PFSK-1 (cell line): ENCODE results near the gene KLHL26.
A peak's percentile ranks its signal among the peaks of the same experiment; 100 is the strongest.

Source experiments
- FOXP2 ChIP-seq: optimal IDR thresholded peaks from 2 replicates; pipeline ENCODE3; 2011; ENCODE audit warnings: borderline replicate concordance, control low read depth, inconsistent platforms; ENCODE audit not compliant: insufficient read depth; ENCODE audit errors: extremely low read length, extremely low read depth
- POLR2AphosphoS5 ChIP-seq: IDR thresholded peaks from 2 replicates; pipeline ENCODE4 v1.6.1; 2012; ENCODE audit warnings: low read depth, mild to moderate bottlenecking, control low read depth, low read length, moderate library complexity
- REST ChIP-seq, 2 experiments: IDR thresholded peaks; 2 replicates each; pipeline versions ENCODE4 v1.6.1 to v1.8.0; 2011 to 2012; ENCODE audit warnings: low read depth in 2 of 2, low read length in 2 of 2, control low read depth in 1 of 2, inconsistent platforms in 1 of 2, mild to moderate bottlenecking in 1 of 2, moderate library complexity in 1 of 2; ENCODE audit not compliant: insufficient read depth in 1 of 2
- SIN3A ChIP-seq: IDR thresholded peaks from 2 replicates; pipeline ENCODE4 v1.6.1; 2012; ENCODE audit warnings: mild to moderate bottlenecking, low read length, moderate library complexity, borderline replicate concordance; ENCODE audit not compliant: insufficient read depth
- TAF1 ChIP-seq: IDR thresholded peaks from 2 replicates; pipeline ENCODE4 v1.6.1; 2012; ENCODE audit warnings: low read length, control low read depth, borderline replicate concordance; ENCODE audit not compliant: insufficient read depth

KLHL26 gene

GRCh38 chr19:18589380-18590272 lies 47.2 kb upstream of the KLHL26 start:
- no peak; the same call in 1 of the 2 replicates for TF ChIP-seq POLR2AphosphoS5
- no peak for TF ChIP-seq SIN3A
- no peak for TF ChIP-seq TAF1
- TF ChIP-seq FOXP2: no peak

- no peak for TF ChIP-seq TAF1
- no peak for TF ChIP-seq SIN3A
- TF ChIP-seq REST (IDR thresholded peaks at IDR 0.05; ENCODE audit: insufficient read depth in 1 of 2, low read depth in 2 of 2, low read length in 2 of 2): no peak
- TF ChIP-seq FOXP2: peak; percentile 64
- TF ChIP-seq POLR2AphosphoS5: no peak
Measured at GRCh38 chr19:18590273-18591272, 46.3 kb upstream of the KLHL26 start.

- TF ChIP-seq POLR2AphosphoS5 (peak; percentile 31; the same call in 1 of the 2 replicates), REST (IDR thresholded peaks at IDR 0.05; ENCODE audit: insufficient read depth in 1 of 2, low read depth in 2 of 2, low read length in 2 of 2) (no peak), SIN3A (no peak), TAF1 (no peak), FOXP2 (peak; percentile 32)
Measured at GRCh38 chr19:18591735-18592385, 45.0 kb upstream of the KLHL26 start.

- TF ChIP-seq FOXP2 (no peak), SIN3A (0 out of 2 replicates have a peak, but pooled peaks have one; percentile 20), POLR2AphosphoS5 (peak; percentile 2; the same call in 1 of the 2 replicates)
Measured at GRCh38 chr19:18593367-18594095, 43.3 kb upstream of the KLHL26 start.

GRCh38 chr19:18594096-18594823 lies 42.6 kb upstream of the KLHL26 start:
- TF ChIP-seq SIN3A: no peak
- no peak for TF ChIP-seq REST (IDR thresholded peaks at IDR 0.05; ENCODE audit: insufficient read depth in 1 of 2, low read depth in 2 of 2, low read length in 2 of 2)
- no peak for TF ChIP-seq TAF1
- no peak for TF ChIP-seq FOXP2
- TF ChIP-seq POLR2AphosphoS5: no peak
